Measurements from ENCODE around the gene GPSM1.
"Not testable (repeated sequence)": the region's sequence is repeated elsewhere in the genome, so short reads cannot be mapped to it uniquely, and the experiment has no call there.

Gene GPSM1

GRCh38 chr9:136319244-136319643 lies 8.1 kb upstream of the GPSM1 start:
- DNase-seq, result not testable (repeated sequence)

DNA sequence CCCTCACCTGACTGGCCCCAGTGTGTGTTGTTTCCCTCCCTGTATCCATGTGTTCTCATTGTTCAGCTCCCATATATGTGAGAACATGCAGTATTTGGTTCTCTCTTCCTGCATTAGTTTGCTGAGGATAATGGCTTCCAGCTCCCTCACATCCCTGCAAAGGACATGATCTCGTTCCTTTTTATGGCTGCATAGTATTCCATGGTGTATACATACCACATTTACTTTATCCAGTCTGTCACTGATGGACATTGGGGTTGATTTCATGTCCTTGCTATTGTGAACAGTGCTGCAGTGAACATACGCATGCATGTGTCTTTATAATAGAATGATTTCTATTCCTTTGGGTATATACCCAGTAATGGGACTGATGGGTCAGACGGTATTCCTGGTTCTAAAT lies 7.4 kb upstream of the GPSM1 start:
- DNase-seq, result not testable (repeated sequence)

DNA sequence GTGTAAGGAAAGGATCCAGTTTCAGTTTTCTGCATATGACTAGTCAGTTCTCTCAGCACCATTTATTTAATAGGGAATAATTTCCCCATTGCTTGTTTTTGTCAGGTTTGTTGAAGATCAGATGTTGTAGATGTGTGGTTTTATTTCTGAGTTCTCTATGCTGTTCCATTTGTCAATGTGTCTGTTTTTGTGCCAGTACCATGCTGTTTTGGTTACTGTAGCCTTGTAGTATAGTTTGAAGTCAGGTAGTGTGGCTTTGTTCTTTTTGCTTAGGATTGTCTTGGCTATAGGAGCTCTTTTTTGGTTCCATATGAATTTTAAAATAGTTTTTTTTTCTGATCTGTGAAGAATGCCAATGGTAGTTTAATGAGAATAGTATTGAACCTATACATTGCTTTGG lies 6.4 kb upstream of the GPSM1 start:
- not testable (repeated sequence) for DNase-seq

- DNase-seq, result no peak
Observed at GRCh38 chr9:136321561-136321960, 5.8 kb upstream of the GPSM1 start.

GRCh38 chr9:136322756-136323330 lies 4.5 kb upstream of the GPSM1 start:
- no peak for DNase-seq

DNA sequence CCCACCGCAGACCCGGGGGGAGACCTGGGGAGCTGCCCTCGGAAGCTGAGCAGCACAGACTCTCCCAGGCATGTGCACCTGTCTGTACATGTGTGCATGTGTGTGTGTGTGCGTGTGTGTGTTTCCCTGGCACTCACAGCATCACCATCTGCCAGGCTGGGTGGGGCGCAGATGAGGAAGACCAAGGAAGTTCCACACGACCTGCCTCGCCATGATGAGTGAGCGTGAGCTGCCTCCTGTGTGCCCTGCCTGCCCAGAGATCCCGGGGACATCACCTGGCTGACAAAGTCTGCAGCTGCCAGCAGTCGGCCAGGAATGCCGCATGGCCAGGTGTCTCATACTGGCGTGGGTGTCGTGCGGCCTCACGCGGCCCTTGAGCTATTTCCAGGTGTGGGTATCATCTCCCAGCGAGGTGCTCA lies 4.0 kb upstream of the GPSM1 start:
- no peak for DNase-seq

DNA sequence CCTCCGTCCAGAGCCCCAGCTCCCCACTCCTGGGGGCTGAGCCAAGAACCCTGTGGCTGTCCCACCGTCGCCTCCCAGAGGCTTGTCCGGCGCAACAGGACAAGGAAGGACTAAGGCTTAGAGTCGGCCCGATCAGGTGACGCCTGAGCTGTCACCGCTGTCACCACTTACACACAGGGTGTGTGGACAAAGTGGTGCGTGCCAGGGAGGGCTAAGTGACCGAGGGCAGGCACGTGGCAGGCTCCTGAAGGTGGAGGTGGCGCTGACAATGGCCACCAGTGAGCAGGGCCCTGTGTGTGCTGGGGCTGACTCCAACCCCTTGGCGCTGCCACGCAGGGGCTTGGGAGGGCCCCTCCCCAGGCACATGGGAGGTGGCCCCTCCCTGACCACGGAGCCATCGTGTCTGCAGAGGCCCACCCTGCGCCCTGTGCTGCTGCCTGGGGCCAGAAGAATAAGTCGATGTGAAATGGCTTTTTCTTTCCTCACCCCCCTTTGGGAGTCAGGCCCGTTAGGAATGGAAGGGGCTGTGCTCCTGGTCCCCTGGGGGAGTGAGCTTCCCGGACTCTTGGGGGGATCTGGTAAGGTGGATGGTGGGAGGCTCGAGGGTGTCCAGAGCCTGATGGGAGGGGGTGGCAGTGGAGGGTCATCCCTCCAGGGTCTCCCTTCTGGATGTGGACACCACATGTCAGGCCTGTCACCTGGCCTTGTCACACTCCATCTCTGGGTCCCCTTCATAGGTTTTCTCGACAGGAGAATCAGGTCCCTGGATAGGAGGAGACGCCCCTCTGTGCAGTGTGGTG lies 2.6 kb upstream of the GPSM1 start:
- DNase-seq, result no peak

DNA sequence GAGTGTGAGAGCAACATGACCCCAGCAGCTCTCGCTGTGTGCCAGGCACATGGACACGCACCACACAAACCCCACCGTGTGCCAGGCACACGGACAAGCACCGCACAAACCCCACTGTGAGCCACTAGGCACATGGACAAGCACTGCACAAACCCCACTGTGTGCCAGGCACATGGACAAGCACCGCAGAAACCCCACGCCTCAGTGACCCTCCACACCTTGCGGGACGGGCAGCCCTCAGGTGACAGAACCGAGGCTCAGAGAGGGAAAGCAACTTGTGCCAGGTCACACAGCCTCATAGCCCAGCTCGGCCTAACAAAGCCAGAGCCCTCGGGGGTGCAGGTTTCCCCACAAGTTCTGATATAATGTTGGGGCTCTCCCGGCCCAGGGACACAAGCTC lies 2.0 kb upstream of the GPSM1 start:
- no peak for DNase-seq

DNA sequence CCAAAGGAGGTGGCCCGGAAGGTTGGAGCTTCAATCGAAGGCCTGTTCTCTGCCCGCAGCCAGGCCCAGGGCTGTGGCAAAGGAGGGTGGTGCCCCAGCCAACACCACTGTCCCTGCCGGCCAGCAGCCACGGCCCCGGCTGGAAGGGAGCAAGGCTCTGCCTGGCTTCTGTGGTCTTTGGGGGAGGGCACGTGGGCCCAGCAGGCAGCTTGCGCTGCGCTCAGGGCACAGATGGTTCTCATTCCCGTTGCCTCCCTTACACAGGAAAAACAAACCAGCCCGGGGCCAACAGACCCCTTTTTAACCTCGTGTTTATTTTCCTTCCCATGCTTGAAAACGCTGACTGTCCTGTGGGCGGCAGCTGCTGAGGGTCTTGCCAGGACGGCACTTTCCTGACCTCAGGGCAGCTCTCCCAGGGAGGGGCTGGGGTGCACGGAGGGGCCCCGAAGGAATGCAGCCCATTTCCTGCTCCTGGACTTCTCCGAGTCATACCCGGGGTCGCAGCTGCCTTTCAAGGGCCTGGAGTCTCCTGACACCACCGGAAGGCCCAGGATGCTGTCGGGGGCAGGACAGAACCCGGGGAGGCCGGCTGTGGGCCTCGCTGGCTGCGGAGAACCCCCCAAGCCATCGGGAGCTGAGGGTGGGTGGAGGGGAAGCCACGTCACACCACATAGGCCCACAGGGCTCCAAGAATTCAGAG lies 1.1 kb upstream of the GPSM1 start:
- DNase-seq, result no peak

- no peak for DNase-seq
Observed at GRCh38 chr9:136326761-136327303, 507 bp upstream of the GPSM1 start.

DNA sequence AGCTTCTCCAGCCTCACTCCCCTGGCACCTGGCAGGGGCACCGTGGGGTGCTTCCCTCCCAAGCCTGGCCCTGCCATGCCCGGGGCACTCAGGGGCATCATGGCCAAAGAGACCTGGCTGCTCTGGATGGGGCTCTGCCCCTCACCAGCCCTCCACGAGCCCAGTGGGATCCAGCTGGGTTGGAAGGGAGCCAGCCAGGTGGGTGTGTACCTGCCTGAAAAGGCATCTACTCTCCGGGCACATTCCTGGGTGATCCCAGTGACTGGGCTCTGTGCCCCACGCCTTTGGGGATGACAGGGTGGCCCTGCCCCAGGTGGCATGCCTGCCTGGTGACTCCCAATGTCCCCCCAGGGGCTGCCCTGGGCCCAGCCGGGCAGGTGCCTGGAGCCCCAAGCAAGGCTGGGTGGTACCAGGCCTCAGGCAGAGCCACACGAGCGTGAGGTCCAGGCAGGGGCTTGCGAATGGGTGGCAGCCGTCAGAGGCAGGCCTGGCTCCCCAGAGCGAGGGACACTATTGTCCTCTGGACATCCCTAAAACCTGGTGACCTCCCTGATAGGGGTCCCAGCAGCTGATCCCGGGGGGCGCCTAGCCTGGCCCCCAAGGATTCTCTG lies 777 bp downstream of the GPSM1 start:
- DNase-seq, result no peak

- DNase-seq, result no peak
Observed at GRCh38 chr9:136328622-136329041, 1.3 kb downstream of the GPSM1 start.

DNA sequence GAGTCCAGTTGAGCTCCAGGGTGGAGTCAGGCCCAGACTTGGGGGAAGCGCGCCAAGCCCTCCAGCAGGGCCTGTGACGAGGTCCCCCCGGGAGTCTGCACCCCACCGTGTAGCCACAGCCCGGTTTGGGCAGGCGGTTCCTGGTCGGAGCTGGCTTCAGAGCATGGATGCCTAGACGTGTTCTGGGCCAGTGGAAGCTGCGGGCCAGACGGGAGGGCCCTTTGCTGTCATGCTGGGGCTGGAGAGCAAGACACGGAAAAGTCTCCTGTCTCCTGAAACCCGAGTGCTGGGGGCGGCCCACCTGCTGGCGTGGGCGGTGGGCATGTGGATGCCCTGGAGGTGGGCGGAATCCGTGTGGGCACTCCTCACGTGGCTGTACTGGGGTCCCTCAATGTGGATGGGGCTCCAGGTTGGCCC lies 1.9 kb downstream of the GPSM1 start:
- no peak for DNase-seq

- DNase-seq, result no peak
Observed at GRCh38 chr9:136329636-136330405, 2.5 kb downstream of the GPSM1 start.

DNA sequence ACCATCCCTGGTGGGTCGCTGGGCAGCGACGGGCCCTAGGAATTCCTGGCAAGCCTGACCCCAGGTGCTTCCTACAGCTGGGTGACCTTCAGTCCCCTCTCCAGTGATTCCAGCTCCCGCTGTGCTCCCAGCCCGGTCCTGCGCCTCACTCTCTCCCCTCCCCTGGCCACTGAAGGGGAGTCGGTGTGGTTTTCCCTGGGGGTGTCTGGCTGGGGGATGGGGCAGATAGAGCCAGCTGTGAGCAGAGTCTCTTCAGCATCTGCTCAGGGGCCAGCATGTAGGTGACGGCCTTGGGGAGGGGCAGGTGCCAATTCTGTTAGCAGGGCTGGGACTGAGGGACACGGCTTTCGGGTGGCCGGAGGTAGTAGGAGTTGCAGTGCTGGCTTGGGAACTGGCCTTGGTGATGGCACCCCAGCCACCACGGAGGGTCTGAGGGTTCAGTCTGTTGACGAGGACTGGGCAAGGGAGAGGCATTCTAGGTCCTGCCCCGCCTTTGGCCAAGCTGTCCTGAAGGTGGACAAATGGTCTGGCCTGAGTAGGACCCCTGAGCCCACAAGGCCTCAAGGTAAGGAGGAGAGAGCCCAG lies 3.2 kb downstream of the GPSM1 start:
- DNase-seq, result no peak

DNA sequence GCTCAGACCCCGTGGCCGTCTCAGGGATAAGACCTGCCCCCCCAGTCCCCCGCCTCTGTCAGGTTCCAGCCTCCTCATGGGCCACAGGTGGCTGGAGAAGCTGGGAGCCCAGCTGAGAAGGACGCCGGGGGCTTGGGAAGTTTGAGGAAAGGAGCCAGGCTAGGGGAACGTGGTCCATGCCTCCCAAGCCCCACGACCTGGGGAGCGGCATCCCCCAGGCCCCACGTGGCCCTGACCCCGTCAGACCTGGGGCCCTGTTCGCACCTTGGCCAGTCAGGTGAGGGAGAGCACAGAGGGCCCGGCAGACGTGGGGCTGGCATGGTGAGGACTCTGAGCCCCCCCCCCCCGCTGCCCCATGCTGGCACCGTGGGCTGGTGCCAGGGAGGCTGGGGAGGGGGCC lies 3.7 kb downstream of the GPSM1 start:
- DNase-seq, result no peak

GRCh38 chr9:136331556-136332481 lies 4.5 kb downstream of the GPSM1 start:
- DNase-seq, result no peak

DNA sequence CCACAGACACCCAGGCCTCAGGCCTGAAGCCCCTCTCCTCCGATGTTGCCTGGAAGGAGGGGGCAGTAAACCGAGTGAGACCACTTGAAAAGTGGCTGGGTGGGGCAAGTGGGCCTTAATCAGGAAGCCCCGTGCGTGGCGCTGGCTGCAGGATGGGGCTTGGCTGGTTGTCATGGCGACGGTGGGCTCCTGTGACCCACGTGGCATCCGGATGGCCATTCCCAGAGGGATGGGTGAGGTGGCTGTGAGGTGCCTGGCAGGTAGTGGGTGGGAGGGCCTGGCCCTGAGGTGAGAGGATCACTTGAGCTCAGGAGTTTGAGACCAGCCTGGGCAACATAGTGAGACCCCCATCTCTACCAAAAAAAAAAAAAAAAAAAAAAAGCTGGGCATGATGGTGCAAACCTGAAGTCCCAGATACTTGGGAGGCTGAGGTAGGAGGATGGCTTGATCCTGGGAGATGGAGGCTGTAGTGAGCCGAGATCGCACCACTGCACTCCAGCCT lies 5.2 kb downstream of the GPSM1 start:
- no peak for DNase-seq

DNA sequence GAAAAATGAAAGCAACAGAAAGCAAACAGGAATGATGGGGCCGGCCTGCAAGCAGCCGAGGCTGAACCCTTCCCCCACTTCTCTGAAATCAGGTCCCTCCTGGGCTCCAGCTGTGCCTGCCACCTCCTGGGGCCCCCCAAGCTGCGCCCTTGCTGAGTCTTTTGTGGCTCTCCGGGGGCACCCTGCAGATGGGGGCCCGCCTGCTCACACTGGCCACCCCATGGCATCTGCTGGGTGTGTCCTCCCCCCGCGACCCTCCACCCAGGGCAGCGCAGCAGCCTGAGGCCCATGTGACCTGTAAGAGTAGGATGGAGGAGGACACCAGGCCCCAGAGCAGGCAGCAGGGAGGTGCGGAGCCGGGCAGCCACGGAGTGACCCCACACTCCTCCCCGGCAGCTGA lies 5.7 kb downstream of the GPSM1 start:
- no peak for DNase-seq

GRCh38 chr9:136333486-136333885 lies 6.1 kb downstream of the GPSM1 start:
- no peak for DNase-seq

- no peak for DNase-seq
Observed at GRCh38 chr9:136334541-136334940, 7.2 kb downstream of the GPSM1 start.

All from activated CD4-positive, alpha-beta T cell treated with anti-CD3 and anti-CD28 coated beads, Interleukin-2, amount 50 U/mL, for 1 hour (primary cell).